OCI-LY3 (cell line): ENCODE measurements around the gene ENDOU.

Experiments
- EZH2phosphoT487 ChIP-seq: fragments of 200-600 bp; shearing (Covaris generic); IDR thresholded peaks from 2 replicates; pipeline ENCODE4 v1.6.1; 2018; ENCODE audit warnings: antibody characterized with exemption, mixed run types, low read depth
- TF ChIP-seq, protein P1 (sequence below): fragments of 200-600, 300-600 bp; sonication (generic); IDR thresholded peaks from 2 replicates; pipeline ENCODE4 v1.5.1; 2014; ENCODE audit warnings: antibody characterized with exemption, low read length, low read depth

DNA sequence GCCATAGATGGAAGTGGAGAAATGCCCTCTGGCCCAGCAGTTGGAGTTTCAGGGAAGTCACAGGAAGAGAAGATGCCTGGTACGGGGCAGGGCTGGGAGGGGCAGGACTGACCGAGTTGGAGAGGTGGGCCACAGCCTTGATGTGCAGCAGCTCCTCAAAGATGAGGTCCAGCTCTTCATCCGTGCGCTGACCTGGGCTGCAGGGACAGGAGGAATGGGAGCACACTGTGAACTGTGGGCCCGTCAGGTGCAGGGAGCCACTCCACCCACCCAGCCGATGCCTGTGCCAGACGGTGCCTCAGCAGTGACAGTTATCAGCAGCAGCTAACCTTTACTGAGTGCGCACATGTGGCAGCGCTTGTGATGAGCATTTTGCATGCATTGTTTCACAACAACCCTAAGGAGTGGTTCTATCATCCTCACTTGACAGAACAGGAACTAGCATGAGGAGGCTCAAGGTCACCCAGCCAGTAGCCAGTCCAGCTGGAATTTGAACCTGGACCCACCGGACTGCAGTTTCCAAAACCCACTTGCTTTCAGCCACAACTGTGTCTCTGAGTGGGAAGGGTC, 25.0 kb upstream of the ENDOU start:
- TF ChIP-seq EZH2phosphoT487: no peak
- TF ChIP-seq, protein P1, sequence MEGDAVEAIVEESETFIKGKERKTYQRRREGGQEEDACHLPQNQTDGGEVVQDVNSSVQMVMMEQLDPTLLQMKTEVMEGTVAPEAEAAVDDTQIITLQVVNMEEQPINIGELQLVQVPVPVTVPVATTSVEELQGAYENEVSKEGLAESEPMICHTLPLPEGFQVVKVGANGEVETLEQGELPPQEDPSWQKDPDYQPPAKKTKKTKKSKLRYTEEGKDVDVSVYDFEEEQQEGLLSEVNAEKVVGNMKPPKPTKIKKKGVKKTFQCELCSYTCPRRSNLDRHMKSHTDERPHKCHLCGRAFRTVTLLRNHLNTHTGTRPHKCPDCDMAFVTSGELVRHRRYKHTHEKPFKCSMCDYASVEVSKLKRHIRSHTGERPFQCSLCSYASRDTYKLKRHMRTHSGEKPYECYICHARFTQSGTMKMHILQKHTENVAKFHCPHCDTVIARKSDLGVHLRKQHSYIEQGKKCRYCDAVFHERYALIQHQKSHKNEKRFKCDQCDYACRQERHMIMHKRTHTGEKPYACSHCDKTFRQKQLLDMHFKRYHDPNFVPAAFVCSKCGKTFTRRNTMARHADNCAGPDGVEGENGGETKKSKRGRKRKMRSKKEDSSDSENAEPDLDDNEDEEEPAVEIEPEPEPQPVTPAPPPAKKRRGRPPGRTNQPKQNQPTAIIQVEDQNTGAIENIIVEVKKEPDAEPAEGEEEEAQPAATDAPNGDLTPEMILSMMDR: no peak
